Raji (cell line): ENCODE measurements around the gene KRTAP12-2.

Experiments
- POLR2A ChIP-seq: IDR thresholded peaks from 2 replicates; pipeline ENCODE4 v1.6.1; 2011; ENCODE audit warnings: low read depth, low read length, control low read depth; ENCODE audit not compliant: insufficient read depth

KRTAP12-2 gene

GRCh38 chr21:44671911-44672310 lies 5.2 kb upstream of the KRTAP12-2 start:
- TF ChIP-seq POLR2A: no peak

- no peak for TF ChIP-seq POLR2A
Observed at GRCh38 chr21:44670642-44671432, 4.1 kb upstream of the KRTAP12-2 start.

GRCh38 chr21:44667612-44668011 lies 885 bp upstream of the KRTAP12-2 start:
- no peak for TF ChIP-seq POLR2A

DNA sequence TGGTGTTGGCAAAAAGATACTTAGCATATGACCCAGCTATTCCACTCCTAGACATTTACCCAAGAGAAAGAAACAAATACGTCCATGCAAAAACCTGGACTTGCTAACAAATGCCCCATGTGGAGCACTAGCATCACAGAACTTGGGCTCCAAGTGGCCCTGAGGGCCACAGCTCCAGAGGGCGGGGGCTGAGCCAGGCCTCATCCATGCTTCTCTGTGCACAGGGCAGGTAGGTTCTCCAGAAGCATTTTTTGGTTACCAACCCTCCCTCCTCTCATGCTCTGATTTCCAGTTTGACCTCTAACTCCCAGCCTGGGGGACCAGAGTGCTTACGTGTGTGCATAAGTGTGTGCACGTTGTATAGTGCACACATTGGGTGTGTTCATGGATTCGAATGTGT lies 2.0 kb downstream of the KRTAP12-2 start:
- no peak for TF ChIP-seq POLR2A

GRCh38 chr21:44658913-44659595 lies 7.7 kb downstream of the KRTAP12-2 start:
- TF ChIP-seq POLR2A: no peak

DNA sequence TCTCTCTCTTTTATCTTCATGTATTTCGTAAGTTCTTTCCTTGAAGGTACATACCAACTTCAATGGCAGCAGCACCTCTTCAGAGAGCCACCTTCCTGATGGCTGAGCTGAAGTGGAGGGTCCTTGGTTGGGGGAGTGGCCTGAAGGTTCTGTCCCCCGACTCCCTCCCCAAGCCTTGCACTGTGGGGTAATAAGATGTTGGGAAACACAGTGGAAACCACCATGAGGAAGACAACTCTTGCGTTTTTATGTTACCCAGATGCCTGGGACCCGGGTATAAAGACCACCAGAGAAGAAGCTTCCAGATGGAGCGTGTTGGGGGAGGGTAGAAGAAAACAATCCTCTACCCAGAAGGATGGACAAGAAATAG lies 8.2 kb downstream of the KRTAP12-2 start:
- no peak for TF ChIP-seq POLR2A

DNA sequence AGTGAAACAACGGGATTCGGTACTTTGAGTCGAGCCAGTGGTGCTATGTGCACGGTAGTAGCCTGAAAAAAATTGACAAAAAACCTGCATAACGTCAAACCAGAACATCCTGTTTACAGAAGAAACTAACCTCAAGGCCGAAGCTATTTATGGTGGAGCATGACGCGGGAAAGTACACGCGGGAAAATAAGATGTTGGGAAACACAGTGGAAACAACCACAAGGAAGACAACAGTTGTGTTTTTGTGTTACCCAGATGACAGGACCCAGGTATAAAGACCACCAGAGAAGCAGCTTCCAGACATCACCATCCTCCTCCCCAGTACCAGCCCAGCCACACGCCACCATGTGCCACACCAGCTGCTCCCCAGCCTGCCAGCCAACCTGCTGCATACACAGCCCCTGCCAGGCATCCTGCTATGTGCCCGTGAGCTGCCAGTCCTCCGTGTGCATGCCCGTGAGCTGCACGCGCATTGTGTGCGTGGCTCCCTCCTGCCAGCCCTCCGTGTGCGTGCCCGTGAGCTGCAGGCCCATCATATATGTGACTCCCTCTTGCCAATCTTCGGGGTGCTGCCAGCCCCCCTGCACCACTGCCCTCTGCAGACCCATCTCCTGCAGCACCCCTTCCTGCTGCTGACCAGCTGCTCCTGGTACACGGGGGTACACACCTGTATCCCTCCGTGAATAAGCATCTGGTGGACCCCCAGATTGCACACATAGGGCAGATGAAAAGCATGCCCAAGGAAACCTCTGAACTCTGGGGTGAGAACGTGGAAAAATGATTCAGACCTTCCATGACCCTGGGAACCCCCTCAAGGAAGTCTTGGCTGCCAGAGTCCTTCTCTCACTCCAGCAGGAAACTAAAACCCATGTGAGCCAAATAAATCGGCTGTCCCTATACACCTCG lies 8.8 kb downstream of the KRTAP12-2 start, which contains the start of gene KRTAP12-3:
Gene KRTAP12-3, plus strand, starts transcription at position 298 of the 906 bp plus-strand sequence. Its CDS starts 48 bp downstream, at position 346.
- no peak for TF ChIP-seq POLR2A

DNA sequence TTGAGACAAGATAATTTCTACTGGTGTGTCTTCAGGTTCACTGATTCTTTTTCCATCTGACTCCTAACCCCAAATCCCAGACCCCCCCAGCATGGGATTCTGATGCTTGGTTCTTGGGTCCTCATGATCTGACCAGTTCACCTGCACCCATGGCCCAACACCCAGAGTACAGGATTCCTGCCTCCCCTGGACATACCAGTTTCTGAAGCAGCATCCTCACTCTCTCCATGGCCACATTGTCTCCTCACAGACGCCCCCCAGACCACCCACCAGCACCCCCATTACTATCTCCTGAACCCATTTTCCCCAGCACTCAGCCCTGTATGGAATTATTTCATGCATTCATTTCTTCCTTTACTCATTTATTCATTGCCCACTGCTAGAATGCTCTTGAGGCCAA lies 9.9 kb downstream of the KRTAP12-2 start:
- TF ChIP-seq POLR2A: no peak

DNA sequence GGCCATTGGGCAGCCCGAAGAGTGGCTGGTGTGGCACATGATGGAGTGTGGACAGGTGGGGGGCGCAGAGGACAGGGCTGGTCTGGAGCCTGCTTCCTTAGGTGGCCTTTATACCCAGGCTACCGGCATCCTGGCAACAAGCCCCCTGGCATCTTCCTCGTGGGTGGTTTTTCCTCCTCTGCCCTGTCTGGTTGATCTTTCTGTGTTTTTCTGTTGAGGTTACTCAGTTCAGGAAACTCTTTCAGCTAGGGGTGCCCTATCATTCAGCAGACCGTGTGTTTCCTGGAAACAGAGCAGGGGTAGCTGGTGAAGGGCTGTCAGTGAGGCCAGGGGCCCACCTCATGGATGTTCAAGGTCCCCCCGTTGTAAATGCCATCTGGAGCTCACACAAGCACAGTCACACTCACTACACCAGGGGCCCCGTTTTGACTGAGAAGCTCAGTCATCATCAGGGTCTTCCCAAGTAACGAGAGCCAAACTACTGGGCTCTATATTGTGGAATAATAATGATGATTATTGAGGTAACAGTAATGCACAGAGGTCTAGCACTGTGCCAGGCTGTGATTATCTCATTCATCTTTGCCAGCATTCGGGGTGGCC lies 12.1 kb downstream of the KRTAP12-2 start, which contains the start of gene KRTAP12-4:
Gene KRTAP12-4, minus strand, starts transcription at position 84 of the 600 bp plus-strand sequence. Its CDS starts 45 bp downstream, at position 39.
- TF ChIP-seq POLR2A: no peak

- no peak for TF ChIP-seq POLR2A
Observed at GRCh38 chr21:44653656-44654575, 12.8 kb downstream of the KRTAP12-2 start.

DNA sequence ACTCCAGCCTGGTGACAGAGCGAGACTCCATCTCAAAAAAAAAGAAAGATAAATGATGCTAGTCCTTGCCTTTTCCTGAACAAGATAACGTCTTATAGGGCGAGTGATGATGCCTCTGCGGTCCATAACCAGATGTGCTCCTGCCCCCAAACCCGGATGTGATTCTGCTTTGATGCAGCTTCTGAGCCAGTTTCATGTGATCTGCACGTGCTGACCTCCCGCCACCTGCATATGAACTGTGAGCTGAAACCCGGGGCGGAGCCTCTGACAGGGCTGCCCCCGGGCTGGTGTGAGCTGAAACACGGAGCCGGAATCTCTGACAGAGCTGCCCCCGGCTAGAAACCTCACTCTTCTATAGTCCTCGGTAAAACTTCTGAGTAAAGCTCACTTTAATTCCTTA lies 13.6 kb downstream of the KRTAP12-2 start:
- no peak for TF ChIP-seq POLR2A

GRCh38 chr21:44650973-44651675 lies 15.6 kb downstream of the KRTAP12-2 start:
- TF ChIP-seq POLR2A: no peak
